A673 (cell line): ENCODE data around the gene FAM222B. TPM values are rescaled to one million over a fixed set of nuclear protein-coding genes. Genes with fewer than 3 reads are reported as not detected.
"Not testable (repeated sequence)": the region's sequence is repeated elsewhere in the genome, so short reads cannot be mapped to it uniquely, and the experiment has no call there.

Experiments used
- BruUV-seq: library from RNA; stranded (reverse); fragments of 400-500 nt; replicated peaks from 2 replicates; lab custom pipeline; 2021; lab: Mats Ljungman, UMichigan
- CTCF ChIA-PET: fragments of 300-600 bp; sonication (Branson Sonifier 250); formaldehyde crosslinking; loops from one replicate; lab custom pipeline; 2022; ENCODE audit warnings: antibody characterized with exemption; lab: Charles Lee
- POLR2A ChIA-PET: fragments of 300-600 bp; sonication (Branson Sonifier 250); formaldehyde crosslinking; loops from one replicate; lab custom pipeline; 2022; ENCODE audit warnings: antibody characterized with exemption; ENCODE audit not compliant: low non-redundant PET; lab: Charles Lee
- DNase-seq: peaks from one replicate; pipeline ENCODE4 v3.0.0-alpha.2; 2015; ENCODE audit warnings: low spot score
- H3K27ac ChIP-seq: fragments of 200-600 bp; sonication (generic); 2 replicates; pipeline ENCODE4 v1.5.1; 2016; ENCODE audit warnings: mixed run types, low read depth, mild to moderate bottlenecking, mixed read lengths, antibody characterized with exemption, low read length; ENCODE audit not compliant: poor library complexity, severe bottlenecking
- H3K27me3 ChIP-seq: fragments of 200-600 bp; sonication (generic); replicated peaks from 2 replicates; pipeline ENCODE4 v1.6.1; 2017; ENCODE audit warnings: mixed run types, low read depth, mild to moderate bottlenecking, mixed read lengths, antibody characterized with exemption, low read length; ENCODE audit not compliant: insufficient read depth, poor library complexity
- H3K36me3 ChIP-seq: fragments of 200-600 bp; sonication (generic); 2 replicates; pipeline ENCODE4 v1.6.1; 2016; ENCODE audit warnings: mixed run types, mild to moderate bottlenecking, mixed read lengths, antibody characterized with exemption, low read length; ENCODE audit not compliant: insufficient read depth, poor library complexity, severe bottlenecking
- H3K4me1 ChIP-seq: fragments of 200-600 bp; sonication (generic); 2 replicates; pipeline ENCODE4 v1.6.1; 2017; ENCODE audit warnings: mixed run types, mild to moderate bottlenecking, mixed read lengths, antibody characterized with exemption, low read length; ENCODE audit not compliant: insufficient read depth, poor library complexity, severe bottlenecking
- H3K4me3 ChIP-seq: fragments of 200-600 bp; sonication (generic); 2 replicates; pipeline ENCODE4 v1.5.1; 2016; ENCODE audit warnings: low read depth, mixed run types, mild to moderate bottlenecking, mixed read lengths, low read length; ENCODE audit not compliant: poor library complexity, severe bottlenecking
- H3K9me3 ChIP-seq: fragments of 200-600 bp; sonication (generic); 2 replicates; pipeline ENCODE4 v1.6.1; 2016; ENCODE audit warnings: mixed run types, low read depth, mild to moderate bottlenecking, mixed read lengths, antibody characterized with exemption, low read length; ENCODE audit not compliant: poor library complexity, severe bottlenecking
- EZH2 ChIP-seq: fragments of 200-600 bp; sonication (generic); IDR thresholded peaks from 2 replicates; pipeline ENCODE4 v1.6.1; 2017; ENCODE audit warnings: borderline replicate concordance, low read depth, mild to moderate bottlenecking, mixed read lengths, antibody characterized with exemption, low read length; ENCODE audit not compliant: poor library complexity, severe bottlenecking
- intact Hi-C: fragments of 100-400 bp; cut with micrococcal nuclease; formaldehyde crosslinking; loops from one replicate; pipeline ENCODE4 v1.10.0; 2022; ENCODE audit not compliant: unreplicated experiment
- total RNA-seq: library from RNA; stranded (reverse); gene quantifications from 2 replicates; pipeline ENCODE4 v1.2.3, GENCODE V29; 2021
- TF ChIP-seq, protein P1 (sequence below): fragments of 300-800, 200-600 bp; sonication (generic); conservative IDR thresholded peaks from 2 replicates; pipeline ENCODE4 v1.5.1; 2017; ENCODE audit warnings: low read depth, mild to moderate bottlenecking, antibody characterized with exemption, low read length, moderate library complexity, mixed read lengths

Gene FAM222B
- total RNA-seq, 1 experiment from 2014 or later: 27.3 TPM

DNA sequence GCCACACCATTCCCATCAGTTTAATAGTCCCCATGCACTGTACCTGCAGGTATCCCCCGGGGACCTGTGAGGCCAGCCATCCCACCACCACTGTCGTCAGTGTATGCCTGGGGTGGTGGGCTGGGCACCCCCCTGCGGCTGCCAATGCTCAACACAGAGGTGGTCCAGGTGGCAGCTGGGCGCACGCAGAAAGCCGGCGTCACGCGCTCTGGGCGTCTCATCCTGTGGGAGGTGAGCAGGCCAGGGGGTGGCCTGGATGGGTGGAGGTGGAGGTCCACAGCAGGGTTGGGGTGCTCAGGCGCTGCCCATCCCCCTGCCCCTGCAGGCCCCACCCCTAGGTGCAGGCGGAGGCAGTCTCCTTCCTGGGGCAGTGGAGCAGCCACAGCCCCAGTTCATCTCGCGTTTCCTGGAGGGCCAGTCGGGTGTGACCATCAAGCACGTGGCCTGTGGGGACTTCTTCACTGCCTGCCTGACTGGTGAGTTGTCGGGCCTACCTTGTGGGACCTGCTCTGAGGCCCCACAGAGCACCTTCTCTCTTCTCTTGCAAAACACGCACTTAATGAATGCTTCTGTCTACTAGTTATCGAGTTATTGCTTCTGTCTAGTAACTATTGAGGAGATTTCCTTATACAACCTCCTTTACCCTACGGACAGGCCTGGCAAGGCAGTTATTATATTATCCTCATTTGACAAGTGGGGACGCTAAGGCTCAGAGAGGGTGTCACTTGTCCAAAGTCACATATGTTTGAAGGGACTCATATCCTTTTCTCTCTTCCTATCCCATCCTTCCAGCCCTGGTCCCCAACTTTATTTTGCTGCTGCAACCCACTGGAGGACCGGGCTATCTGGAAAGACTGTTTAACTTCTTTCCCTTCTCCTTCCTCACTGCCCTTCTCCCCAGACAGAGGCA lies 104.6 kb downstream of the FAM222B start:
- Histone ChIP-seq H3K27me3 (no peaks in the 10 kb centered on the region), H3K4me3 (no peak overlapping the region), H3K9me3 (no peaks in the 10 kb centered on the region), H3K27ac (no peak overlapping the region), H3K36me3 (no peaks in the 10 kb centered on the region), H3K4me1 (peaks cover 7% of the 10 kb centered on the region)
- BruUV-seq: no TSS peak
- POLR2A ChIA-PET: no interaction called here
- intact Hi-C loops: no loop called here
- CTCF ChIA-PET: no interaction called here
- TF ChIP-seq, protein P1, sequence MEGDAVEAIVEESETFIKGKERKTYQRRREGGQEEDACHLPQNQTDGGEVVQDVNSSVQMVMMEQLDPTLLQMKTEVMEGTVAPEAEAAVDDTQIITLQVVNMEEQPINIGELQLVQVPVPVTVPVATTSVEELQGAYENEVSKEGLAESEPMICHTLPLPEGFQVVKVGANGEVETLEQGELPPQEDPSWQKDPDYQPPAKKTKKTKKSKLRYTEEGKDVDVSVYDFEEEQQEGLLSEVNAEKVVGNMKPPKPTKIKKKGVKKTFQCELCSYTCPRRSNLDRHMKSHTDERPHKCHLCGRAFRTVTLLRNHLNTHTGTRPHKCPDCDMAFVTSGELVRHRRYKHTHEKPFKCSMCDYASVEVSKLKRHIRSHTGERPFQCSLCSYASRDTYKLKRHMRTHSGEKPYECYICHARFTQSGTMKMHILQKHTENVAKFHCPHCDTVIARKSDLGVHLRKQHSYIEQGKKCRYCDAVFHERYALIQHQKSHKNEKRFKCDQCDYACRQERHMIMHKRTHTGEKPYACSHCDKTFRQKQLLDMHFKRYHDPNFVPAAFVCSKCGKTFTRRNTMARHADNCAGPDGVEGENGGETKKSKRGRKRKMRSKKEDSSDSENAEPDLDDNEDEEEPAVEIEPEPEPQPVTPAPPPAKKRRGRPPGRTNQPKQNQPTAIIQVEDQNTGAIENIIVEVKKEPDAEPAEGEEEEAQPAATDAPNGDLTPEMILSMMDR: no peak
- TF ChIP-seq EZH2: no peak
- DNase-seq: no peak

DNA sequence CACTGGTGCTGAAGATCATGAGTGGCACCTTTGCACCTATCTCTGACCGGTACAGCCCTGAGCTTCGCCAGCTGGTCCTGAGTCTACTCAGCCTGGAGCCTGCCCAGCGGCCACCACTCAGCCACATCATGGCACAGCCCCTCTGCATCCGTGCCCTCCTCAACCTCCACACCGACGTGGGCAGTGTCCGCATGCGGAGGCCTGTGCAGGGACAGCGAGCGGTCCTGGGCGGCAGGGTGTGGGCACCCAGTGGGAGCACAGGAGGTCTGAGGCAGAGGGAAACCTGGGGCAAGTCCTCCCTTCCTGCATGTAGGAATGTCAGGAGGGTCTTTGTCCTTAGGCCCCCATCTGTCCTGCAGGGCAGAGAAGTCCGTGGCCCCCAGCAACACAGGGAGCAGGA lies 105.3 kb downstream of the FAM222B start:
- no peak for TF ChIP-seq EZH2
- TF ChIP-seq, protein P1: no peak

DNA sequence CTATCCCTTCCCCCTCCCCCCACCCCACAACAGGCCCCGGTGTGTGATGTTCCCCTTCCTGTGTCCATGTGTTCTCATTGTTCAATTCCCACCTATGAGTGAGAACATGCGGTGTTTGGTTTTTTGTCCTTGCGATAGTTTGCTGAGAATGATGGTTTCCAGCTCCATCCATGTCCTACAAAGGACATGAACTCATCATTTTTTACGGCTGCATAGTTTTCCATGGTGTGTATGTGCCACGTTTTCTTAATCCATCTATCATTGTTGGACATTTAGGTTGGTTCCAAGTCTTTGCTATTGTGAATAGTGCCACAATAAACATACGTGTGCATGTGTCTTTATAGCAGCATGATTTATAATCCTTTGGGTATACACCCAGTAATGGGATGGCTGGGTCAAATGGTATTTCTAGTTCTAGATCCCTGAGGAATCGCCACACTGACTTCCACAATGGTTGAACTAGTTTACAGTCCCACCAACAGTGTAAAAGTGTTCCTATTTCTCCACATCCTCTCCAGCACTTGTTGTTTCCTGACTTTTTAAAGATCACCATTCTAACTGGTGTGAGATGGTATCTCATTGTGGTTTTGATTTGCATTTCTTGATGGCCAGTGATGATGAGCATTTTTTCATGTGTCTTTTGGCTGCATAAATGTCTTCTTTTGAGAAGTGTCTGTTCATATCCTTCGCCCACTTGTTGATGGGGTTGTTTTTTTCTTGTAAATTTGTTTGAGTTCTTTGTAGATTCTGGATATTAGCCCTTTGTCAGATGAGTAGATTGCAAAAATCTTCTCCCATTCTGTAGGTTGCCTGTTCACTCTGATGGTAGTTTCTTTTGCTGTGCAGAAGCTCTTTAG lies 106.4 kb downstream of the FAM222B start:
- BruUV-seq, intact Hi-C loops, H3K36me3 ChIP-seq, CTCF ChIA-PET, H3K9me3 ChIP-seq, H3K27ac ChIP-seq, H3K4me3 ChIP-seq, H3K4me1 ChIP-seq, H3K27me3 ChIP-seq, POLR2A ChIA-PET, DNase-seq: not testable (repeated sequence)

More for the DNA sequence above, 105.3 kb downstream of the FAM222B start:
- POLR2A ChIA-PET: no interaction called here
- no peak for DNase-seq
- Histone ChIP-seq H3K36me3 (no peaks in the 10 kb centered on the region), H3K9me3 (no peaks in the 10 kb centered on the region), H3K4me1 (no peaks in the 10 kb centered on the region), H3K27me3 (no peaks in the 10 kb centered on the region), H3K27ac (no peak overlapping the region), H3K4me3 (no peak overlapping the region)
- intact Hi-C loops: no loop called here
- CTCF ChIA-PET: no interaction called here
- no TSS peak for BruUV-seq
